Measurements from ENCODE around the gene FIP1L1. TPM values are rescaled to one million over a fixed set of nuclear protein-coding genes. Genes with fewer than 3 reads are reported as not detected.
A peak's percentile ranks its signal among the peaks of the same experiment; 100 is the strongest.
"Not testable (repeated sequence)": the region's sequence is repeated elsewhere in the genome, so short reads cannot be mapped to it uniquely, and the experiment has no call there.

FIP1L1 gene
- total RNA-seq (10 to 100 TPM; 27.0 to 30.3 (median 27.6) TPM), polyA plus RNA-seq (10 to 100 TPM; 23.5 to 49.6 (median 35.9) TPM)
- long read RNA-seq, donor 1, transcript FIP1L1-202 (18 exons, 2,198 nt): major isoform, 7 of 22 reads
- long read RNA-seq, donor 1, partial matches to known transcripts: 0 of 22 reads
- long read RNA-seq, donor 1, other reads (novel, unspliced or antisense): 14 of 22 reads
- long read RNA-seq, donor 2, transcript FIP1L1-202 (18 exons, 2,198 nt): major isoform, 10 of 60 reads
- long read RNA-seq, donor 2, partial matches to known transcripts: 2 of 60 reads
- long read RNA-seq, donor 2, other reads (novel, unspliced or antisense): 41 of 60 reads

DNA sequence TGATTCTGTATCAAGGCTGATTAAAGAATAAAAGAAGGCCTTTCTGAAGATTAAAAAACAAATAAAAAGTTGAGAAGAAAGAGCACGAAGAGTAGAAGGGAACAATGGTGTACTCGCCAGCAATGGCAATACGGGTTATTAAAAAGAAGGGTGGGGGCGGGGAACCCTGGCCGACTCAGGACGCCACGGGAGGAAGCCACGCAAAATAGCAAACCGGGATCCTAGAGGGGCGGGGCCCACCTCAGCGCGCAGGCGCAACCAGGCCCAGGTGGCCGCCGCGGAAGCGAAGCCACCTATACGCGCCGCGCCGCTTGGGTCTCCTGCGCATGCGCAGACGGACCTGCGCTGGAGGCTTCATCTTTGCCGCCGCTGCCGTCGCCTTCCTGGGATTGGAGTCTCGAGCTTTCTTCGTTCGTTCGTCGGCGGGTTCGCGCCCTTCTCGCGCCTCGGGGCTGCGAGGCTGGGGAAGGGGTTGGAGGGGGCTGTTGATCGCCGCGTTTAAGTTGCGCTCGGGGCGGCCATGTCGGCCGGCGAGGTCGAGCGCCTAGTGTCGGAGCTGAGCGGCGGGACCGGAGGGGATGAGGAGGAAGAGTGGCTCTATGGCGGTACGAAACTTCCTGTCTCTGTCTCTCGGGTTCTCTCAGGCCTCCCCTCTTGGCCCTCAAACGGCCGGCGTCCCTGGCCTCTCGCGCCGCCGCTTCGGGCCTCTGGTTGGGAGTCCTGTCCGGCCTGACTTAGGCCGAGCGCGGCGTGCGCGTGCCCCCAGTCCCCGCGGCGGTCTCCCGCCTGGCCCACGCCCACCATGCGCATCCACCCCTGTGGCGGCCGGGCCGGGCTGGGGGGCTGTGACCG, at the start of gene FIP1L1:
FIP1L1 (plus strand) TSS at position 323 of the 852 bp plus-strand sequence; CDS start at position 521, 198 bp downstream.
- 0 to 1% (median 0%) methylated on average over 70 to 85 of the region's 85 CpGs for WGBS, 3 donors
- Histone ChIP-seq H3K9me3 (no peaks in the 10 kb centered on the region), H3K4me3 (peak within 1 kb of the TSS; percentile 90), H3K27me3 (ENCODE audit: insufficient read depth in 3 of 3, low read length in 2 of 3) (no peaks in the 10 kb centered on the region), H3K27ac (peak within 1 kb of the TSS; percentile 83), H3K4me1 (peaks cover 9% of the 10 kb centered on the region), H3K36me3 (ENCODE audit: insufficient read depth in 1 of 2, low read depth in 1 of 2) (peaks cover 0 to 8% of the 10 kb centered on the region in 2 donors)
- intact Hi-C loops (cut with DNase I): loop anchor here in 1 of 2 donors (10.0 kb wide), 2 partner anchors 183 to 363 kb away; no protein-coding TSS in a partner anchor
- peak; percentile 99 to 100 (median 100) for ATAC-seq
- DNase-seq: peak; percentile 93 to 97
- TF ChIP-seq, protein P1, sequence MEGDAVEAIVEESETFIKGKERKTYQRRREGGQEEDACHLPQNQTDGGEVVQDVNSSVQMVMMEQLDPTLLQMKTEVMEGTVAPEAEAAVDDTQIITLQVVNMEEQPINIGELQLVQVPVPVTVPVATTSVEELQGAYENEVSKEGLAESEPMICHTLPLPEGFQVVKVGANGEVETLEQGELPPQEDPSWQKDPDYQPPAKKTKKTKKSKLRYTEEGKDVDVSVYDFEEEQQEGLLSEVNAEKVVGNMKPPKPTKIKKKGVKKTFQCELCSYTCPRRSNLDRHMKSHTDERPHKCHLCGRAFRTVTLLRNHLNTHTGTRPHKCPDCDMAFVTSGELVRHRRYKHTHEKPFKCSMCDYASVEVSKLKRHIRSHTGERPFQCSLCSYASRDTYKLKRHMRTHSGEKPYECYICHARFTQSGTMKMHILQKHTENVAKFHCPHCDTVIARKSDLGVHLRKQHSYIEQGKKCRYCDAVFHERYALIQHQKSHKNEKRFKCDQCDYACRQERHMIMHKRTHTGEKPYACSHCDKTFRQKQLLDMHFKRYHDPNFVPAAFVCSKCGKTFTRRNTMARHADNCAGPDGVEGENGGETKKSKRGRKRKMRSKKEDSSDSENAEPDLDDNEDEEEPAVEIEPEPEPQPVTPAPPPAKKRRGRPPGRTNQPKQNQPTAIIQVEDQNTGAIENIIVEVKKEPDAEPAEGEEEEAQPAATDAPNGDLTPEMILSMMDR (IDR thresholded peaks at IDR 0.05): no peak

DNA sequence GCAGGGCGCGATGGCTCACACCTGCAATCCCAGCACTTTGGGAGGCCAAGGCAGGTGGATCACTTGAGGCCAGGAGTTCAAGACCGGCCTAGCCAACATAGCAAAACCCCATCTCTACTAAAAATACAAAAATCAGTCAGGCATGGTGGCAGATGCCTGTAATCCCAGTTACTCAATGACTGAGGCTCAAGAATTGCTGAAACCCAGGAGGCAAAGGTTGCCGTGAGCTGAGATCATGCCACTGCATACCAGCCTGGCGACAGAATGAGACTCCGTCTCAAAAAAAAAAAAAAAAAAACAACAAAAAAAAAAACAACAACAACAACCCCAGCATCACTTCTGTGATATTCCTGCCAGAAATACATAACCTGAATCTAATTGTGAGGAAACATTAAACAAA, 42.5 kb upstream of the FIP1L1 start:
- H3K27ac ChIP-seq; H3K9me3 ChIP-seq; DNase-seq; H3K36me3 ChIP-seq (ENCODE audit: insufficient read depth in 1 of 2, low read depth in 1 of 2); ATAC-seq; H3K27me3 ChIP-seq (ENCODE audit: insufficient read depth in 3 of 3, low read length in 2 of 3); intact Hi-C loops (cut with DNase I); H3K4me3 ChIP-seq; H3K4me1 ChIP-seq: not testable (repeated sequence)
- 94 to 99% (median 94%) methylated on average over 6 of the region's 6 CpGs for WGBS, 3 donors

DNA sequence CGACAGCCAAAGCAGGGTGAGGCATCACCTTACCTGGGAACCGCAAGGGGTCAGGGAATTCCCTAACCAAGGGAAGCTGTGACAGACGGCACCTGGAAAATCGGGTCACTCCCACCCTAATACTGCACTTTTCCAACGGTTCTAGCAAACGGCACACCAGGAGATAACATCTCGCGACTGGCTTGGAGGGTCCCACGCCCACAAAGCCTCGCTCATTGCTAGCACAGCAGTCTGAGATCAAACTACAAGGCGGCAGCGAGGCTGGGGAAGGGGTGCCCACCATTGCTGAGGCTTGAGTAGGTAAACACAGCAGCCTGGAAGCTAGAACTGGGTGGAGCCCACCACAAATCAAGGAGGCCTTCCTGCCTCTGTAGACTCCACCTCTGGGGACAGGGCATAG, 37.3 kb upstream of the FIP1L1 start:
- H3K4me1 ChIP-seq; ATAC-seq; H3K4me3 ChIP-seq; intact Hi-C loops (cut with DNase I); H3K9me3 ChIP-seq; H3K27me3 ChIP-seq (ENCODE audit: insufficient read depth in 3 of 3, low read length in 2 of 3); DNase-seq; H3K27ac ChIP-seq; H3K36me3 ChIP-seq (ENCODE audit: insufficient read depth in 1 of 2, low read depth in 1 of 2): not testable (repeated sequence)
- 95 to 98% (median 95%) methylated on average over 12 of the region's 12 CpGs for WGBS, 3 donors

GRCh38 chr4:53346392-53346791, 31.0 kb upstream of the FIP1L1 start:
- H3K4me3 ChIP-seq; H3K27me3 ChIP-seq (ENCODE audit: insufficient read depth in 3 of 3, low read length in 2 of 3); H3K36me3 ChIP-seq (ENCODE audit: insufficient read depth in 1 of 2, low read depth in 1 of 2); ATAC-seq; intact Hi-C loops (cut with DNase I); DNase-seq; H3K9me3 ChIP-seq; H3K27ac ChIP-seq: not testable (repeated sequence)
- peaks cover 17% of the 10 kb centered on the region for H3K4me1 ChIP-seq
- WGBS, 3 donors: 92 to 95% (median 94%) methylated on average over 2 of the region's 2 CpGs

DNA sequence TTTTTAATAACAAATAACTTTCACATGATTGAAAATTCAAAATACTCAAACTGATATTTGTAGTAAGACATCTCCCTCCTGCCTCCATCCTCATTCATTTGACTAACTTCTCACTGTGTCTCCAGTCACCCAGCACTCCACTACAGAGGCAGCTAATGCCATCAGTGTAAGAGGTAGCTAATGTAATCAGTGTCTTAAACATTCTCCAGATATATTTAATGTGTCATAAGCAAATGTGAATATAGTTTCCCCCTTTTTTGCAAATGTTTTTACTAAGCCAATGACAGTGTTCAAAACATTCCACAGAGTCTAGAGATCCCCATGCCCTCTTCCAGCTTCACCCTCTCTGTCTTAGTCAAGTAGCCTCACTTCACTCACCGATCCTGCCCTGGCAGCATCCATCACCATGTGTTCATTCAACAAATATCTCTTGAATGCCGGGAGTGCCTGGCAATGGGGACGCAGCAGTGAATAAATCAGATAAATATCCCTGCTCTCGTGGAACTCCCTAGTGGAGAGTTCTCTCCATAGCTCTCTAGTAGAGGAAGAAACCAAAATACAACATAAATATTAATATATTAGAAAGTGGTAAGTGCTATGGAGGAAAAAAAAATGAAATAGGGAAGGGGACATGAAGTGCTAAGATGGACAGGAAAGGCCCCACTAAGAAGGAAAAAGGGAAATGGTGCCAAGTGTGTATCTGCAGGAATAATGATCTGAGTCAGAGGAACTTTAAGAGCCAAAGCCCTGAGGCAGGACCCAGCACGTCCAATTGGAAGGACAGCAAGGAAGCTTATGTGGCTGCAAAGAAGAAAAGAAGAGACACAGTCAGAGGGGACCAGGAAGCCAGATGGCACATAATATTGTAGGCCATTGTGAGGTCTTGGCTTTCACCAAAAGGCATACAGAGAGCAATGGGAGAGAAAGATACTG, 30.3 kb upstream of the FIP1L1 start:
- ATAC-seq: peak; percentile 46 to 81 (median 58)
- intact Hi-C loops (cut with DNase I): no loop called here
- Histone ChIP-seq H3K4me3 (no peak overlapping the region), H3K27me3 (ENCODE audit: insufficient read depth in 3 of 3, low read length in 2 of 3) (no peaks in the 10 kb centered on the region), H3K27ac (no peak overlapping the region), H3K4me1 (peaks cover 17% of the 10 kb centered on the region), H3K9me3 (no peaks in the 10 kb centered on the region), H3K36me3 (ENCODE audit: insufficient read depth in 1 of 2, low read depth in 1 of 2) (peaks cover 0 to 11% of the 10 kb centered on the region in 2 donors)
- no peak for DNase-seq
- WGBS, 3 donors: 25 to 34% (median 25%) methylated on average over 5 of the region's 5 CpGs
- TF ChIP-seq, protein P1 (IDR thresholded peaks at IDR 0.05): no peak
